Measurements from ENCODE around the gene AP5Z1.

Gene AP5Z1

DNA sequence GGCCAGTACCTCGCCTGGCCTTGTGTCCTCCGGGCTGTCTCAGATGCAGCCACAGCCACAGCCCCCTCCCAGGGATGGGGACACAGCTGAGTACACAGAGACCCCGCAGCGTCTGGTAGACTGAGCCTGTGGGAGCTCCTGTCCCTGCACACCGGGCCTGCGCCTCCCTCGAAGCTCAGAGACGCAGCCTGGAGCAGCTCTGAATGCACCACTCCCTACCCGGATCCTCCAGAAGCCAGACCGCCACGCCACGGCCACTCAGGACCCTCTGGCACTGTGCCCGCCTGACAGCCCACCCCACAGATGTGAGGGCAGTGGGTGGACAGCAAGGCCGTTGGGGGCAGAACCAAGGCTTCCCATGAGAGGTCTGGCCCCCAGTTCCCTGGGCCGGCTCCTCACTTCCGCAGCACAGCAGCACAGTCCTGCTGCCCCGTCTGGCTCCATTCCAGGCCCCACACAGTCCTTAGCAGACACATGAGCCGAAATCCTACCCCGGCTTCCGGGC is 45.6 kb downstream of the AP5Z1 start:
- no peak for DNase-seq (ENCODE audit: low spot score)

DNA sequence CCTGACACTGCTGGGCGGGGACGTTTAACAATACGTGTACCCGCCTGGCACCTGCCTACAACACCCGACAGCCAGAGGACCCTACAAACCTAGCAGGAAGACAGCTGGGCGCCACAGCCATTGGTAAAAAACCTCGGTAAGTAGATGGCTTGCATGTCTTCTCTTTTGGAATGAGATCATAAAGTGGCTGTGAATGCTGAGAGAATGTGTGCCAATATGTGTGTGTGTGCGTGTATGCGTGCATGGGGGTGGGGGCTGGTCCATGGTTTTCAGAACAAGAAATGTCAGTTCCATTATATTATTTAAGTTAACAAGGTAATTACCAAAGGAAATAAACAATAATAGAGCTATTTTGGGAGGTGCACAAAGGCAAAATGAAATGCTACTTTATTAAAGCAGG is 47.3 kb downstream of the AP5Z1 start:
- DNase-seq (ENCODE audit: low spot score), result no peak

DNA sequence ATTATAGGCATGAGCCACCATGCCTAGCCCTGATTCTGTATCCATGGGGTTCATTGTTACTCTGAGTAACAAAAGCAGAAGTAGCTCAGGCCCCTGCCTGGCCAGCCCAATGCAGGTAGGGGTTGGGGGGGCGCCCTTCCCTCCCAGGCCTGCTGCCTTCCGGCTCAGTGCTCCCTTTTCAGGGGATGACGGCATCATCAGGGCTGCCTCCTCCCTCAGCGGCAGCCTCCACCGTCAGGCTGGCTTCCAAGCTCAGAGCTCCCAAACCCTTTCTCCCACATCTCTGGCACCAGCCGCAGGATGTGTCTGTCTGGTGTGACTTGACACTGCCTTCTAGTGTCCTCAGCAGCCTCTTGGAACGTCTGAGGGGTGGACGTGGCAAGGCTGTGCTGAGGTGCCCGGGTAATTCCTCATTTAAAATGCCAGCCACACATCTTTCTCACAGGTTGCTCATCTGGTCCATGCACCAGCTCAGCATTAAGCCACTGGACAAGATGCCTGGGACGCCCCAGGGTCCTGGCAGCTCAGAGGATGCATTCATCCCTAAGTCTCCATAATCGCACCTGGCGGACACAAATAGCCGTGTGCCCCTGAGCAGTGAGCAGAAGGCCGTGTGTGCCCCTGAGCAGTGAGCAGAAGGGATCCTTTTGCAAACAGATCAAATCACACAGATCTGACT is 48.2 kb downstream of the AP5Z1 start:
- DNase-seq (ENCODE audit: low spot score), result no peak

DNA sequence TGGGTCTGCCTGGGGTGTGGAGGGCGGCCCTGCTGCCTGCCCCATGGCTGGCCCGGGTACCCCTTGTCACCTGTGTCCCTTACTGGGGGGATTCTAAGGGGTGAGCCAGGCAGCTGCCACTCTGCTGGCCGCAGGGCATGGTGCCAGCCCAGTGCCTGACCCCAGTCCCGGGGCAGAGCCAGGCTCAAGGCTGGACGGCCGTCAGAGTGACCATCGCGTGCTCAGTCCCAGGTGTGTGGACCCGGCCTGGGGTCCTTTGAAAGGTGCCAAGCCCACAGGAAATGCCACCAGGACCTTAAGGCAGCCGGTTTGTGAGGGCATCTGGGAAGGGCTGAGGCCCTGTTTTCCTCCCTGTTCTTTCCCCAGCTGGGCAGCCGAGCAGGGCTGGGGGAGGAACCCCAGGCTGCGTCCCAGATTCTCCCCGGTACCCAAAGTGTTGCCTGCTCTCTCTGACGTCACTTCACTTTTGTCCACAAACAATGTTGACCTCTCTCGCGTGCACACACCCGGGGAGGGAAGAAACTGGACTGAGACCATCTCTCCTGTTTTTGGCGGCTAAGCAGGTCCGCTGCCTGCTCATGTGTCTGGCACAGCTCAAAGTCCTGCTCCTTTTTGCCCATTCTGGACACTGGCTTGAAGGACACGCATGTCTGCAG is 48.8 kb downstream of the AP5Z1 start:
- no peak for DNase-seq (ENCODE audit: low spot score)

DNA sequence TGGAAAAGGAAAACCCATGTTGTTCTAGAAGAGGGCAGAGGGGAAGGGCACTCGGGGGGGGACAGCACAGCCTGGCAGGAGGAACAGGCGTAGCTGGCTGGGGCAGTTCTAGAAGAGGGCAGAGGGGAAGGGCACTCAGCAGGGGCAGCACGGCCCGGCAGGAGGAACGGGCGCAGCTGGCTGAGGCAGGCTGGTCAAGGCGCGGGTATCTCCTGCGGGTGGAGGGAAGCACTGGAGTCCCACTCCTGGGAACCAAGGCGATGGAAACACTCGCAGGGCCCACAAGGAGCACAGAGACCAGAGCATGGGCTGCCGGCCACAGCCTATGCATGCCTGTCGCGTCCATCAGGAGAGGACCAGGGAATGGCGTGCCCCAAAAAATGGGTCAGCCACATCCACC is 49.7 kb downstream of the AP5Z1 start:
- DNase-seq (ENCODE audit: low spot score), result no peak

GRCh38 chr7:4828720-4829383 is 53.4 kb downstream of the AP5Z1 start:
- no peak for DNase-seq (ENCODE audit: low spot score)

- peak; percentile 93 for DNase-seq (ENCODE audit: low spot score)
Observed at GRCh38 chr7:4830176-4830575, 54.8 kb downstream of the AP5Z1 start.

GRCh38 chr7:4831723-4832495 is 56.5 kb downstream of the AP5Z1 start:
- DNase-seq (ENCODE audit: low spot score), result no peak

DNA sequence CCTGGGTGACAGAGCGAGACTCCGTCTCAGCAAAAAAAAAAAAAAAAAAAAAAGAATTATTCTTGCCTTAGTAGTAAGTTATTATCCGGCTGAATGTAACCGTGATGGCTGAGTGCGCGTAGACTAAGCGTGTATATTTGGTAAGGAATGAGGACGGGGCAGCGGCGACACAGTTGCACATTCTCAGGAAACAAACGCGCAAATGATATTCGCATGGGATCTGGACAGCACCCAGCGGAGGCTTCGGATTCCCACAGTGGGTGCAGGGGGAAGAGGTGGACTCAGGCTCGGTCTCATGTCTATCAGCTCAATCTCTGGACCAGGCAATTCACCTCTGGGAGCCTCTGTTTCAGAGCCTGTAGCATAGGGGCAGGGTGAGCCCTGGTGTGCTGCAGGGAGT is 57.3 kb downstream of the AP5Z1 start:
- no peak for DNase-seq (ENCODE audit: low spot score)

DNA sequence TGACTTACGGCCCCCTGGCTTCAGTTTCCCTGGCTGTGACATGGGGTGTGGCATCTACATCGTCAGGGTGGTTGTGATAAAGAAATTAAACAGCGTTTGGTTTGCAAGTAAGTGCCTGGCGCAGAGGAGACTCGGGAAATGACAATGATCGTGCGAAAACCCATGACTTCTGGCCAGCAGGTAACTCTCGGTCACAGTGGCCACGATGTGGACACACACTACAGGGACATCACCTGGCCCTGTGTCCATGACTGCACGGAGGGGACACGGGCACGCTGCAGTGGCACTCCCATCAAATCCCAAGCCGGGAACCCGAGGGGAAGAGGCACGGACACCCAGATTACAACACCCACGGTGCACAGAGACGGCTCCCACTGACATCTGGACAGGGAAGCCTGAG is 57.8 kb downstream of the AP5Z1 start:
- no peak for DNase-seq (ENCODE audit: low spot score)

GRCh38 chr7:4833691-4834600 is 58.5 kb downstream of the AP5Z1 start:
- no peak for DNase-seq (ENCODE audit: low spot score)

DNA sequence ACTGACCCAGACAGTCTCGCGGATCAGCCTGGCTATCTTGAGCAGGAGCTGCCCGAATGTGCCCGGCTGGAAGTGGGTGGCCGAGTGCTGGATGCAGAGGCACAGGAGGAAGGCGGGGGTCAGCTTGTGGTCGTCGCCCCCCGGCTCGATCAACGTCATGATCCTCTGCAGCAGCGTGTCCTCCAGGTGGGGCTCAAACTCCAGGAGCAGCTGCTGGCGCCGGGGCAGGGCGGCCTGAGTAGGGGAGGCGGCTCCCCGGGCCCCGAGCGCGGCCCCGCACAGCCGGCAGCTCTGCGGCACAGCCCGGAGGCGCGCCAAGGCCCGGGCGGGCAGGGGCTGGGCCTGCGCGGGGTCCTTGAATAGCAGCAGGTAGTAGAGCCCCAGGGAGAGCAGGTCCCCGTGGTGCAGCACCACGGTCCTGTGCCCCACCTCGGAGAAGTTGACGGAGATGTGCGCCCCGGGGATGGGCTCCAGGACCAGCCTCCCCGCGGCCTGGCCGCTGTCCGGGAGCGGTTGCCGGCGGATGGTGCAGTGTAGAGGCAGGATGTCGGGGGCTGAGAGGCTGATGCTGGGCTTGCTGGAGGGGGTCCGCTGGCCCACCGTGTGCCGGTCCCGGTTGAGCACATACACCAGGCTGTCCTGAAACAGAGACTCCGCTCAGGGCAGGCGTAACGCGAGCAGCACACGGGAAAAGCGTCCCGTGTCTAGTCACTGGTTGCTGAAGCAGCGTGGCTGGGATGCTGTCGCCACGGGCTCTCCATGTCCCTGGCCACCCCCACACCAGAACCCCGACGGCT is 59.4 kb downstream of the AP5Z1 start:
- DNase-seq (ENCODE audit: low spot score), result peak; percentile 23

GRCh38 chr7:4835398-4836205 is 60.2 kb downstream of the AP5Z1 start:
- DNase-seq (ENCODE audit: low spot score), result peak; percentile 22

- DNase-seq (ENCODE audit: low spot score), result peak; percentile 21
Observed at GRCh38 chr7:4836206-4836661, 60.8 kb downstream of the AP5Z1 start.

DNA sequence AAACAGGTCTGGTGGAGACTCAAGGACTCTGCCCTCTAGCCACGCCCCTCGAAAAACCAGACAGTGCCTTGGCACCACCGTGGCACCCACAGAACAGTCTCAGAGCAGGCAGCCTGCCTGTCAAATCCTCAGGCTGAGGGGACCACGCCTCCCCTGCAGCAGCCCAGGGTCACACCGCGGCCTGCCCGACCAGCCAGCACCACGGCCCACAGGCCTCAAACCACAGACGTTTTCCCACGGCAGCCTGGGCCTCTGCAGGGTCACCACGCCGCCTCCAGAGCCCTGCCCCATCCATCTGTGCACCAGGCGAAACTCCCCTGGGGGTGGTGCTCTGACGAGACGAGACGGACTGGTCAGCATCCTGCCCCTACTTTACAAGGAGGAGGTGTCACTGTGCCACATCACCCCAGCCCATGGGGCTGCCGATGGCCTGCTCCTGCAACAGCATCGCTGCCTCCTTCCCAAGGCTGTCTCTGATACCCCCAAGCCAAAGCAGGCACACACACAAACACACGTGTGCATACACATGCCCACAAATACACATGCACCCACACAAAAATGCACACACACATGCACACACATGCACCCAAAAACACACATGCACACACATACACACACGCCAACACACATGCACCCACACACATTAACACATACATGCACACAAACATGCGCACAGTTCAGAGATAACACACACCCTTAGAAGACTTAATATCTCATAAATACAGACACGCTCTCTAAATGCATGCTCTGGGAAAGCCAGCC is 61.8 kb downstream of the AP5Z1 start:
- DNase-seq (ENCODE audit: low spot score), result peak; percentile 23

DNA sequence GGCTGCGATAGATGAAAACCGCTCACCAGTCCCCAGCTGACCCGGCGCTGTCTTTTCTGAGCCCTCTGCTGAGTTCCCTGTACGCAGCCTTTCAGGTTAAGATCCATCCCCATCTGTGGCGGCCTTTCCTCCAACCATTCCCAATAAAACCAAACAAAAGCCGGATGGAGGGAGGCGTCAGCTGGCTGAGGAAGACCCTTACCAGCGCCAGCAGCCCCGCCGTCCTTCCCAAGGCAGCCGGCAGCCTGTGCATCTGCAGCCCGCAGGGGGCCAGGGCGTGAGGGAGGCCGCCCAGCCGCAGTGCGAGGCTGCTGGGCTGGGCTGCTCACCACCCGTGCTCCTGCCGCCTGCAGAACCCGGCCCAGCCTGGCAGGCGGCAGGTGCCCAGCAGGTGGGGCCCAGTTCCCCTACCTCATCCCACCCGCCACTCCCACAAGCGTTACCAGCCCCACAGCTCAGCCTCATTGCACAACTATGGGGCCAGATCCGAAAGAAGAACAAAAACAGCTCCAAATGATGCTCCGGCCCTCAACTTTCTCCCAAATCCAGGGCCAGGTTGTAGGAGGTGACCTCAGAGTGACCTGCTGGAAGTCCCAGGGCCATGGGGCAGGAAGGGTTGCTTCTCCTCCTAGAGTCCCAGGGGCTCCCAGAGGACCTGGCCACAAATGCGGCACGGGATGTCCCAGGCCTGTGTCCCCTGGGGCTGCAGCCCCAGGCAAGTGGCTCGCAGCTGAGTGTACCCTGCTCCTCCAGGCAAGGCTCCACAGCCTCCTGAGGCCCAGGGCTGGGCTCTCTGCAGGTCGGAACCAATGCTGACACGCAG is 62.6 kb downstream of the AP5Z1 start:
- peak; percentile 54 for DNase-seq (ENCODE audit: low spot score)

- DNase-seq (ENCODE audit: low spot score), result no peak
Observed at GRCh38 chr7:4838626-4839334, 63.4 kb downstream of the AP5Z1 start.
